Measurements from ENCODE around the gene NPTX1.

- no peak for TF ChIP-seq POLR2AphosphoS5 (IDR thresholded peaks at IDR 0.05; ENCODE audit: low read depth, low read length)
- TF ChIP-seq POLR2A (IDR thresholded peaks at IDR 0.05; ENCODE audit: low read depth, low read length) = no peak
Observed at GRCh38 chr17:80468242-80468641, 8.2 kb downstream of the NPTX1 start.

Data from GM12891 (cell line).